ENCODE data around the gene TRIM44.
"Not testable (repeated sequence)": the region's sequence is repeated elsewhere in the genome, so short reads cannot be mapped to it uniquely, and the experiment has no call there.

Gene TRIM44

GRCh38 chr11:35734669-35735410 lies 72.3 kb downstream of the TRIM44 start:
- no peak overlapping the region for H3K4me3 ChIP-seq (ENCODE audit: low read length)
- no peak for TF ChIP-seq ZNF274 (IDR thresholded peaks at IDR 0.05; ENCODE audit: low read depth, low read length)

GRCh38 chr11:35735411-35735810 lies 72.8 kb downstream of the TRIM44 start:
- H3K4me3 ChIP-seq (ENCODE audit: low read length) = no peak overlapping the region
- no peak for TF ChIP-seq ZNF274 (IDR thresholded peaks at IDR 0.05; ENCODE audit: low read depth, low read length)

- no peak for TF ChIP-seq ZNF274 (IDR thresholded peaks at IDR 0.05; ENCODE audit: low read depth, low read length)
- no peak overlapping the region for H3K4me3 ChIP-seq (ENCODE audit: low read length)
Measured at GRCh38 chr11:35735903-35736302, 73.3 kb downstream of the TRIM44 start.

GRCh38 chr11:35736952-35737351 lies 74.4 kb downstream of the TRIM44 start:
- H3K4me3 ChIP-seq (ENCODE audit: low read length) = no peak overlapping the region
- TF ChIP-seq ZNF274 (IDR thresholded peaks at IDR 0.05; ENCODE audit: low read depth, low read length) = no peak

GRCh38 chr11:35740061-35740799 lies 77.7 kb downstream of the TRIM44 start:
- H3K4me3 ChIP-seq (ENCODE audit: low read length) = no peak overlapping the region
- TF ChIP-seq ZNF274 (IDR thresholded peaks at IDR 0.05; ENCODE audit: low read depth, low read length) = no peak

GRCh38 chr11:35742707-35743454 lies 80.3 kb downstream of the TRIM44 start:
- no peak for TF ChIP-seq ZNF274 (IDR thresholded peaks at IDR 0.05; ENCODE audit: low read depth, low read length)
- H3K4me3 ChIP-seq (ENCODE audit: low read length) = no peak overlapping the region

GRCh38 chr11:35746356-35747153 lies 84.0 kb downstream of the TRIM44 start:
- no peak for TF ChIP-seq ZNF274 (IDR thresholded peaks at IDR 0.05; ENCODE audit: low read depth, low read length)
- no peak overlapping the region for H3K4me3 ChIP-seq (ENCODE audit: low read length)

GRCh38 chr11:35747668-35748067 lies 85.1 kb downstream of the TRIM44 start:
- no peak for TF ChIP-seq ZNF274 (IDR thresholded peaks at IDR 0.05; ENCODE audit: low read depth, low read length)
- H3K4me3 ChIP-seq (ENCODE audit: low read length) = no peak overlapping the region

GRCh38 chr11:35748644-35749043 lies 86.1 kb downstream of the TRIM44 start:
- no peak overlapping the region for H3K4me3 ChIP-seq (ENCODE audit: low read length)
- TF ChIP-seq ZNF274 (IDR thresholded peaks at IDR 0.05; ENCODE audit: low read depth, low read length) = no peak

- no peak overlapping the region for H3K4me3 ChIP-seq (ENCODE audit: low read length)
- TF ChIP-seq ZNF274 (IDR thresholded peaks at IDR 0.05; ENCODE audit: low read depth, low read length) = no peak
Measured at GRCh38 chr11:35750315-35750714, 87.7 kb downstream of the TRIM44 start.

GRCh38 chr11:35750981-35751663 lies 88.5 kb downstream of the TRIM44 start:
- no peak for TF ChIP-seq ZNF274 (IDR thresholded peaks at IDR 0.05; ENCODE audit: low read depth, low read length)
- no peak overlapping the region for H3K4me3 ChIP-seq (ENCODE audit: low read length)

- TF ChIP-seq ZNF274 (IDR thresholded peaks at IDR 0.05; ENCODE audit: low read depth, low read length) = no peak
- H3K4me3 ChIP-seq (ENCODE audit: low read length) = no peak overlapping the region
Measured at GRCh38 chr11:35751664-35752061, 89.1 kb downstream of the TRIM44 start.

- TF ChIP-seq ZNF274 (IDR thresholded peaks at IDR 0.05; ENCODE audit: low read depth, low read length) = no peak
- no peak overlapping the region for H3K4me3 ChIP-seq (ENCODE audit: low read length)
Measured at GRCh38 chr11:35752115-35752514, 89.5 kb downstream of the TRIM44 start.

- not testable (repeated sequence) for H3K4me3 ChIP-seq (ENCODE audit: low read length)
Measured at GRCh38 chr11:35753573-35753972, 91.0 kb downstream of the TRIM44 start.

- H3K4me3 ChIP-seq (ENCODE audit: low read length) = not testable (repeated sequence)
Measured at GRCh38 chr11:35759951-35760350, 97.4 kb downstream of the TRIM44 start.

All from GM08714 (cell line).